Mesothelial cell of epicardium (in vitro differentiated cells): ENCODE data around the gene PXDC1. TPM values are rescaled to one million over a fixed set of nuclear protein-coding genes. Genes with fewer than 3 reads are reported as not detected.
A peak's percentile ranks its signal among the peaks of the same experiment; 100 is the strongest.
"Not testable (repeated sequence)": the region's sequence is repeated elsewhere in the genome, so short reads cannot be mapped to it uniquely, and the experiment has no call there.

Experiments used
- DNase-seq, 2 experiments: peaks; one replicate each; pipeline ENCODE4 v3.0.0; 2021; ENCODE audit warnings: low spot score in 2 of 2; ENCODE audit not compliant: unreplicated experiment in 2 of 2
- H3K27ac Mint-ChIP-seq: 2 replicates; pipeline ENCODE4 v1.8.0; 2021; ENCODE audit warnings: mixed read lengths
- H3K27me3 Mint-ChIP-seq: 2 replicates; pipeline ENCODE4 v1.8.0; 2021; ENCODE audit warnings: low read depth, mixed read lengths
- H3K36me3 Mint-ChIP-seq: 2 replicates; pipeline ENCODE4 v1.8.0; 2021; ENCODE audit warnings: mixed read lengths
- H3K4me1 Mint-ChIP-seq: 2 replicates; pipeline ENCODE4 v1.8.0; 2021; ENCODE audit warnings: mixed read lengths
- H3K4me3 Mint-ChIP-seq: 2 replicates; pipeline ENCODE4 v1.8.0; 2021; ENCODE audit warnings: mild to moderate bottlenecking, moderate library complexity, mixed read lengths
- H3K9me3 Mint-ChIP-seq: 2 replicates; pipeline ENCODE4 v1.8.0; 2021; ENCODE audit warnings: mixed read lengths
- CTCF ChIP-seq: fragments of 200-600 bp; sonication (generic); IDR thresholded peaks from one replicate; pipeline ENCODE4 v1.5.0; 2021; ENCODE audit warnings: antibody characterized with exemption; ENCODE audit not compliant: unreplicated experiment
- total RNA-seq: library from RNA; stranded (reverse); gene quantifications from 3 replicates; pipeline ENCODE4 v1.2.1, GENCODE V29; 2021

Gene PXDC1
- total RNA-seq, 1 donor from 2014 or later: 33.8 TPM

- TF ChIP-seq CTCF: no peak
- Mint-ChIP-seq H3K9me3 (no peaks in the 10 kb centered on the region), H3K36me3 (peaks cover 25% of the 10 kb centered on the region), H3K4me1 (peaks cover 41% of the 10 kb centered on the region), H3K27me3 (no peaks in the 10 kb centered on the region), H3K27ac (peak overlapping the region; percentile 72), H3K4me3 (no peak overlapping the region)
- no peak for DNase-seq
These were observed 29.5 kb downstream of the PXDC1 start for GRCh38 chr6:3721810-3722621.

- not testable (repeated sequence) for DNase-seq, H3K4me3 Mint-ChIP-seq, H3K9me3 Mint-ChIP-seq, H3K27ac Mint-ChIP-seq, H3K27me3 Mint-ChIP-seq
- H3K36me3 Mint-ChIP-seq: peaks cover 16% of the 10 kb centered on the region
- peaks cover 33% of the 10 kb centered on the region for H3K4me1 Mint-ChIP-seq
These were observed 30.7 kb downstream of the PXDC1 start for GRCh38 chr6:3720770-3721169.

- peaks cover 4% of the 10 kb centered on the region for H3K9me3 Mint-ChIP-seq
- H3K36me3 Mint-ChIP-seq: peaks cover 21% of the 10 kb centered on the region
- no peaks in the 10 kb centered on the region for H3K27me3 Mint-ChIP-seq
- H3K27ac Mint-ChIP-seq: no peak overlapping the region
- H3K4me1 Mint-ChIP-seq: peaks cover 33% of the 10 kb centered on the region
- TF ChIP-seq CTCF: no peak
- DNase-seq: no peak
- no peak overlapping the region for H3K4me3 Mint-ChIP-seq
These were observed 31.8 kb downstream of the PXDC1 start for GRCh38 chr6:3719462-3720308.

GRCh38 chr6:3718407-3718806 lies 33.1 kb downstream of the PXDC1 start:
- H3K36me3 Mint-ChIP-seq: peaks cover 25% of the 10 kb centered on the region
- no peak overlapping the region for H3K27ac Mint-ChIP-seq
- peaks cover 38% of the 10 kb centered on the region for H3K4me1 Mint-ChIP-seq
- DNase-seq: no peak
- no peak for TF ChIP-seq CTCF
- H3K27me3 Mint-ChIP-seq: no peaks in the 10 kb centered on the region
- peaks cover 4% of the 10 kb centered on the region for H3K9me3 Mint-ChIP-seq
- no peak overlapping the region for H3K4me3 Mint-ChIP-seq

GRCh38 chr6:3715285-3715684 lies 36.2 kb downstream of the PXDC1 start:
- Mint-ChIP-seq H3K36me3 (peaks cover 16% of the 10 kb centered on the region), H3K4me1 (peaks cover 35% of the 10 kb centered on the region), H3K27ac (no peak overlapping the region), H3K4me3 (no peak overlapping the region), H3K27me3 (no peaks in the 10 kb centered on the region), H3K9me3 (peaks cover 4% of the 10 kb centered on the region)
- no peak for DNase-seq
- TF ChIP-seq CTCF: no peak

GRCh38 chr6:3714768-3715167 lies 36.7 kb downstream of the PXDC1 start:
- Mint-ChIP-seq H3K27me3 (no peaks in the 10 kb centered on the region), H3K4me3 (no peak overlapping the region), H3K27ac (no peak overlapping the region), H3K36me3 (peaks cover 12% of the 10 kb centered on the region), H3K9me3 (peaks cover 4% of the 10 kb centered on the region), H3K4me1 (peaks cover 34% of the 10 kb centered on the region)
- DNase-seq: no peak
- no peak for TF ChIP-seq CTCF
